Panc1 (cell line): Measurements from ENCODE around the gene KPNA5.

ENCODE experiments used
- CTCF ChIP-seq: fragments of 450-650 bp; IDR thresholded peaks from 2 replicates; pipeline ENCODE4 v1.5.1; 2017; ENCODE audit warnings: mild to moderate bottlenecking
- POLR2AphosphoS5 ChIP-seq: IDR thresholded peaks from 2 replicates; pipeline ENCODE4 v1.6.1; 2012; ENCODE audit warnings: mild to moderate bottlenecking, low read depth, low read length, moderate library complexity
- REST ChIP-seq, 2 experiments: IDR thresholded peaks; 2 replicates each; pipeline ENCODE4 v1.6.1; 2011 to 2012; ENCODE audit warnings: low read depth in 2 of 2, control low read depth in 1 of 2, low read length in 1 of 2, mild to moderate bottlenecking in 1 of 2, moderate library complexity in 1 of 2; ENCODE audit not compliant: insufficient read depth in 1 of 2

- no peak for TF ChIP-seq CTCF
- no peak for TF ChIP-seq POLR2AphosphoS5
- no peak for TF ChIP-seq REST (IDR thresholded peaks at IDR 0.05; ENCODE audit: insufficient read depth in 1 of 2, low read depth in 2 of 2, low read length in 1 of 2)
Observed at GRCh38 chr6:116772450-116772849, 91.4 kb downstream of the KPNA5 start.
